Endothelial cell of umbilical vein (primary cell): ENCODE data around the gene MLLT1. TPM values are rescaled to one million over a fixed set of nuclear protein-coding genes. Genes with fewer than 3 reads are reported as not detected.

ENCODE experiments used
- BruUV-seq: library from RNA; stranded (reverse); fragments of 400-500 nt; replicated peaks from 2 replicates; lab custom pipeline; 2021; lab: Mats Ljungman, UMichigan
- CTCF ChIA-PET: fragments of 300-600, 350-600 bp; sonication (Branson Sonifier 250); formaldehyde crosslinking; loops from one replicate; lab custom pipeline; 2021; ENCODE audit warnings: antibody characterized with exemption, inconsistent platforms; lab: Charles Lee
- POLR2A ChIA-PET: fragments of 300-600, 350-600 bp; sonication (Branson Sonifier 250); formaldehyde crosslinking; loops from one replicate; lab custom pipeline; 2021; ENCODE audit warnings: antibody characterized with exemption, inconsistent platforms; lab: Charles Lee
- DNase-seq: peaks from one replicate; pipeline ENCODE4 v3.0.0-alpha.2; 2011; ENCODE audit warnings: low read depth, low spot score
- FAIRE-seq: peaks from 2 replicates; lab custom pipeline; 2011; peaks lifted over from hg19 to GRCh38; lab: Jason Lieb, UNC
- H2AFZ ChIP-seq: 2 replicates; pipeline ENCODE4 v1.6.0; 2012; ENCODE audit warnings: low read depth, low read length, control low read depth, inconsistent platforms
- H3K27ac ChIP-seq: 2 replicates; pipeline ENCODE4 v1.5.1; 2011; ENCODE audit warnings: low read depth, mild to moderate bottlenecking, control low read depth, low read length, moderate library complexity; ENCODE audit not compliant: insufficient read depth
- H3K27me3 ChIP-seq, 2 experiments: 2 replicates each; pipeline versions ENCODE4 v1.6.0 to v1.6.1; 2011; ENCODE audit warnings: low read length in 2 of 2, mixed read lengths in 1 of 2; ENCODE audit not compliant: control insufficient read depth in 2 of 2, insufficient read depth in 2 of 2
- H3K36me3 ChIP-seq, 2 experiments: 2 replicates in 1 of 2; 3 replicates in 1 of 2; pipeline ENCODE4 v1.5.1; 2011; ENCODE audit warnings: low read length in 2 of 2, mild to moderate bottlenecking in 1 of 2, moderate library complexity in 1 of 2; ENCODE audit not compliant: control insufficient read depth in 2 of 2, insufficient read depth in 2 of 2; ENCODE audit errors: extremely low read depth in 1 of 2
- H3K4me1 ChIP-seq: 3 replicates; pipeline ENCODE4 v1.5.1; 2011; ENCODE audit warnings: mild to moderate bottlenecking, low read length; ENCODE audit not compliant: control insufficient read depth, insufficient read depth; ENCODE audit errors: extremely low read depth
- H3K4me2 ChIP-seq: 2 replicates; pipeline ENCODE4 v1.6.1; 2011; ENCODE audit warnings: low read length, control low read depth, mixed read lengths; ENCODE audit not compliant: insufficient read depth
- H3K4me3 ChIP-seq, 3 experiments: fragments of 200-600 bp in 1 of 3; sonication (generic), shearing (Covaris generic) in 1 of 3; replicated peaks in 1 of 3; 2 replicates each; pipeline ENCODE4 v1.5.1; 2011 to 2016; ENCODE audit warnings: control low read depth in 3 of 3, low read length in 3 of 3, mild to moderate bottlenecking in 2 of 3, inconsistent platforms in 1 of 3, low read depth in 1 of 3, moderate library complexity in 1 of 3; ENCODE audit not compliant: insufficient read depth in 1 of 3
- H3K79me2 ChIP-seq: 2 replicates; pipeline ENCODE4 v1.6.0; 2012; ENCODE audit warnings: low read length, inconsistent platforms; ENCODE audit not compliant: control insufficient read depth, insufficient read depth
- H3K9ac ChIP-seq: replicated peaks from 2 replicates; pipeline ENCODE3; 2011; ENCODE audit warnings: low read length, control low read depth; ENCODE audit not compliant: insufficient read depth; ENCODE audit errors: extremely low read depth
- H3K9me1 ChIP-seq: replicated peaks from 3 replicates; pipeline ENCODE4 v1.6.0; 2011; ENCODE audit warnings: mild to moderate bottlenecking, low read length; ENCODE audit not compliant: control insufficient read depth, insufficient read depth; ENCODE audit errors: extremely low read depth
- H3K9me3 ChIP-seq: replicated peaks from 2 replicates; pipeline ENCODE4 v1.5.1; 2012; ENCODE audit warnings: low read length, inconsistent platforms; ENCODE audit not compliant: control insufficient read depth, insufficient read depth
- H4K20me1 ChIP-seq: replicated peaks from 2 replicates; pipeline ENCODE3; 2011; ENCODE audit warnings: mild to moderate bottlenecking, low read length; ENCODE audit not compliant: control insufficient read depth, insufficient read depth; ENCODE audit errors: extremely low read depth
- CTCF ChIP-seq, 2 donors: IDR thresholded peaks; 1 replicate in 1 of 2; 2 replicates in 1 of 2; pipeline ENCODE4 v1.5.1; 2011; ENCODE audit warnings: low read length in 2 of 2, mild to moderate bottlenecking in 2 of 2, moderate library complexity in 2 of 2, control low read depth in 1 of 2, inconsistent platforms in 1 of 2, low read depth in 1 of 2; ENCODE audit not compliant: insufficient read depth in 1 of 2; ENCODE audit errors: extremely low read depth in 1 of 2
- EZH2 ChIP-seq: IDR thresholded peaks from 2 replicates; pipeline ENCODE4 v1.6.1; 2012; ENCODE audit warnings: borderline replicate concordance, low read depth, mild to moderate bottlenecking, moderate library complexity, low read length, inconsistent platforms; ENCODE audit not compliant: severe bottlenecking
- FOS ChIP-seq: IDR thresholded peaks from 2 replicates; pipeline ENCODE4 v1.6.1; 2011; ENCODE audit warnings: mild to moderate bottlenecking, low read length, moderate library complexity, borderline replicate concordance; ENCODE audit not compliant: insufficient read depth
- GATA2 ChIP-seq: IDR thresholded peaks from 2 replicates; pipeline ENCODE4 v1.7.0; 2011; ENCODE audit warnings: low read depth, mild to moderate bottlenecking, moderate library complexity, mixed read lengths, low read length; ENCODE audit not compliant: insufficient read length, insufficient read depth
- JUN ChIP-seq: IDR thresholded peaks from 2 replicates; pipeline ENCODE4 v1.6.1; 2011; ENCODE audit warnings: borderline replicate concordance, low read depth; ENCODE audit not compliant: insufficient read length, insufficient read depth
- MAX ChIP-seq: IDR thresholded peaks from 2 replicates; pipeline ENCODE4 v1.6.1; 2011; ENCODE audit not compliant: insufficient read depth, insufficient read length
- MYC ChIP-seq: IDR thresholded peaks from one replicate; pipeline ENCODE4 v1.6.1; 2011; ENCODE audit warnings: mild to moderate bottlenecking, low read depth, low read length
- POLR2A ChIP-seq: IDR thresholded peaks from 2 replicates; pipeline ENCODE4 v1.6.1; 2012; ENCODE audit warnings: low read depth, mild to moderate bottlenecking, control low read depth, low read length
- POLR2AphosphoS5 ChIP-seq: IDR thresholded peaks from 2 replicates; pipeline ENCODE4 v1.6.1; 2012; ENCODE audit warnings: low read depth, mild to moderate bottlenecking, control low read depth, low read length, moderate library complexity; ENCODE audit not compliant: insufficient read depth
- dilution Hi-C: fragments of 300-500 bp; cut with MboI; formaldehyde crosslinking; loops from one replicate; pipeline ENCODE4 v1.15.0; 2019; ENCODE audit warnings: low sequenced_read_pairs; ENCODE audit not compliant: extremely low pct_ligation_motif_present
- intact Hi-C: fragments of 100-400 bp; cut with micrococcal nuclease; formaldehyde crosslinking; loops from one replicate; pipeline ENCODE4 v1.10.0; 2022
- polyA plus RNA-seq, 4 experiments: library from polyadenylated mRNA; depleted of rRNA in 3 of 4; stranded (reverse) in 3 of 4; unstranded in 1 of 4; fragments of >200 nt; gene quantifications; 2 replicates each; pipeline versions ENCODE4 v1.2.1 to v1.2.3, GENCODE V29; 2011 to 2012; ENCODE audit warnings: missing spikeins in 1 of 4
- total RNA-seq: library from RNA; stranded (reverse); gene quantifications from 2 replicates; pipeline ENCODE4 v1.2.3, GENCODE V29; 2021

The MLLT1 gene
- total and polyA plus RNA-seq, 2 donors (not counting 3 experiments of a cell fraction or from before 2014, with no cell fraction given): 43.9 to 84.8 TPM

DNA sequence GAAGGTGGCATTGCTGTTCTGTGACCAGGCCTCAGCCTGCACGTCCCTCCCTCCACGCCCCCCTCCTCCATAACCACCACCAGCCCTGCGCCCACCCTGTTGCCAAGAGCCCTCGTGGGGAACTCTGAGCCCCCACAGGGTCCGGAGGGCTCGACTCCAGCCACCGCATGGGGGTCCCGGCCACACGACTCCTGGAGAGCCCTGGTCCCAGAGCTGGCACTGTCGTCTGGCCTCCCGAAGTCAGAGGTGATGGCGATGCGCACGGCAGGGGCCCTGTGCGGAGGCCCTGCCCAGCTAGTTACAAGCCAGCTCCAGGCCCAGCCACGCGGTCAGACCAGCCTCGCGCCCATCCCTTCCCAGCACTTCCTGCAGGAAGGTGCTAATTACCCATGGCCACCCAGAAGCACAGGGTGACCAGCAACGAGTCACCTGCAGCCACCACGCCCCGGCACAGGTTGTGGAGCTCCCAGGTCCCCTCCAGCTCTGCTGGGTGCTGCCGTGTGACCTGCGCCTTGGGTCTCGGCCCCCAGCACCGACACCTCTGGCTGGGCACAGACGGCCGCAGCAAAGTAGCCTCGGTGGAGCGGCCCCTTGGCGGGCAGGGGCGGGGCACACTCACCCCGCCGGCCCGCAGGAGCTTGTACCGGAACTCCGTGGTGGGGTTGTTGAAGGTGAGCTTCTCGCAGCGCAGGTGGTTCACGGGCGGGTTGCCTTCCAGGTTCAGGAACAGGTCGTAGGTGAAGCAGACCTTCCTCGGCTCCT is 49.6 kb downstream of the MLLT1 start:
- no TSS peak for BruUV-seq
- H3K9ac ChIP-seq: no peak overlapping the region
- no peak overlapping the region for H3K4me2 ChIP-seq
- ChIA-PET CTCF (interaction anchor here (1.1 to 2.8 kb wide), 2 partner anchors 8 to 11 kb away, joined by 3 to 9 read pairs; no protein-coding TSS in a partner anchor), POLR2A (no interaction called here)
- no peak overlapping the region for H3K4me3 ChIP-seq
- H3K27ac ChIP-seq: no peak overlapping the region
- no peaks in the 10 kb centered on the region for H3K27me3 ChIP-seq
- H3K36me3 ChIP-seq: peaks cover 0 to 24% of the 10 kb centered on the region in 2 experiments
- TF ChIP-seq POLR2A (no peak), JUN (no peak), CTCF (IDR thresholded peaks at IDR 0.05; ENCODE audit: extremely low read depth in 1 of 2, insufficient read depth in 1 of 2, low read depth in 1 of 2, low read length in 2 of 2) (no peak), FOS (no peak), MAX (no peak), GATA2 (no peak), POLR2AphosphoS5 (no peak), EZH2 (no peak), MYC (no peak)
- H3K79me2 ChIP-seq: peaks cover 53% of the 10 kb centered on the region
- no peak overlapping the region for H2AFZ ChIP-seq
- peaks cover 17% of the 10 kb centered on the region for H3K4me1 ChIP-seq
- intact Hi-C loops: no loop called here
- no peaks in the 10 kb centered on the region for H3K9me1 ChIP-seq
- no peaks in the 10 kb centered on the region for H4K20me1 ChIP-seq
- no peak for DNase-seq
- dilution Hi-C loops: loop anchor here (10.0 kb wide), 1 partner anchor 45 kb away; the partner anchor contains the start of gene MLLT1
- H3K9me3 ChIP-seq: no peaks in the 10 kb centered on the region
- no peak for FAIRE-seq
